ENCODE measurements around the gene JUNB. TPM values are rescaled to one million over a fixed set of nuclear protein-coding genes. Genes with fewer than 3 reads are reported as not detected.

Gene JUNB
- total and polyA plus RNA-seq, 2 of the 13 experiments (the other 11 are each of a cell fraction or from before 2014, with no cell fraction given) = 7.7 to 8.2 TPM

GRCh38 chr19:12793290-12794195 is 2.3 kb downstream of the JUNB start (continued):
- TF ChIP-seq ARID2 (CRISPR knock-in tag; IDR thresholded peaks at IDR 0.05; ENCODE audit: borderline replicate concordance) (no peak), FOXJ3 (CRISPR knock-in tag; IDR thresholded peaks at IDR 0.05; ENCODE audit: borderline replicate concordance) (no peak), ZNF790 (CRISPR knock-in tag; IDR thresholded peaks at IDR 0.05; ENCODE audit: borderline replicate concordance) (peak; percentile 91), CHCHD3 (CRISPR knock-in tag; IDR thresholded peaks at IDR 0.05) (no peak), ZNF597 (CRISPR knock-in tag; IDR thresholded peaks at IDR 0.05) (no peak), ZFX (CRISPR knock-in tag; IDR thresholded peaks at IDR 0.05; ENCODE audit: low read depth) (peak; percentile 71), ZNF44 (CRISPR knock-in tag; IDR thresholded peaks at IDR 0.05) (peak; percentile 32; the same call in 1 of the 2 replicates), ZNF879 (CRISPR knock-in tag; IDR thresholded peaks at IDR 0.05) (no peak), AHR (CRISPR knock-in tag; IDR thresholded peaks at IDR 0.05) (no peak), ZNF34 (CRISPR knock-in tag; IDR thresholded peaks at IDR 0.05; ENCODE audit: borderline replicate concordance) (0 out of 2 replicates have a peak, but pooled peaks have one; percentile 19), MTF1 (CRISPR knock-in tag; IDR thresholded peaks at IDR 0.05) (no peak), ZFP36 (IDR thresholded peaks at IDR 0.05; ENCODE audit: borderline replicate concordance, low read depth, low read length, partially characterized antibody) (peak; percentile 54), AFF4 (CRISPR knock-in tag; IDR thresholded peaks at IDR 0.05) (no peak), SYNCRIP (IDR thresholded peaks at IDR 0.05; ENCODE audit: insufficient read depth, low read depth, low read length) (no peak), SMYD3 (CRISPR knock-in tag; IDR thresholded peaks at IDR 0.05) (no peak), SMAD1 (CRISPR knock-in tag; IDR thresholded peaks at IDR 0.05; ENCODE audit: borderline replicate concordance, low read depth) (no peak), UBTF (CRISPR knock-in tag; IDR thresholded peaks at IDR 0.05) (peak; percentile 58), MAFK (conservative IDR thresholded peaks at IDR 0.05 in 1 of 2, IDR thresholded peaks at IDR 0.05 in 1 of 2; ENCODE audit: low read length in 2 of 2) (no peak; a peak in 1 of 4 replicates), NFRKB (IDR thresholded peaks at IDR 0.05) (no peak), FOXK1 (CRISPR knock-in tag; IDR thresholded peaks at IDR 0.05; ENCODE audit: borderline replicate concordance, low read depth) (peak; percentile 58; the same call in 1 of the 2 replicates)

Data from HepG2 (cell line).